GM19468 (cell line): ENCODE measurements around the gene CALML5.

Experiments
- ATAC-seq: cut with Tn5 transposase; IDR thresholded peaks from one replicate; pipeline ENCODE4 v1.9.1; 2021; ENCODE audit warnings: mild to moderate bottlenecking, moderate library complexity, moderate number of reproducible peaks; ENCODE audit not compliant: unreplicated experiment; ENCODE audit errors: extremely low read depth

The CALML5 gene

GRCh38 chr10:5499493-5500140 lies at the start of gene CALML5:
CALML5 (minus strand) TSS chr10:5499570; CDS start chr10:5499438, 132 bp downstream.
- no peak for ATAC-seq

GRCh38 chr10:5547931-5548660 lies 48.7 kb upstream of the CALML5 start:
- ATAC-seq: no peak

- no peak for ATAC-seq
Observed at GRCh38 chr10:5547681-5547930, 48.2 kb upstream of the CALML5 start.

GRCh38 chr10:5546891-5547680 lies 47.7 kb upstream of the CALML5 start:
- no peak for ATAC-seq

GRCh38 chr10:5545778-5546710 lies 46.7 kb upstream of the CALML5 start:
- no peak for ATAC-seq

GRCh38 chr10:5545426-5545777 lies 46.0 kb upstream of the CALML5 start:
- ATAC-seq: no peak

GRCh38 chr10:5545011-5545410 lies 45.6 kb upstream of the CALML5 start:
- no peak for ATAC-seq

- no peak for ATAC-seq
Observed at GRCh38 chr10:5544216-5544805, 44.9 kb upstream of the CALML5 start.

GRCh38 chr10:5543623-5544022 lies 44.3 kb upstream of the CALML5 start:
- no peak for ATAC-seq

GRCh38 chr10:5542100-5542499 lies 42.7 kb upstream of the CALML5 start:
- ATAC-seq: no peak

GRCh38 chr10:5540891-5541290 lies 41.5 kb upstream of the CALML5 start:
- ATAC-seq: no peak

GRCh38 chr10:5540080-5540479 lies 40.7 kb upstream of the CALML5 start:
- no peak for ATAC-seq

- no peak for ATAC-seq
Observed at GRCh38 chr10:5538892-5539651, 39.7 kb upstream of the CALML5 start.

GRCh38 chr10:5538446-5538845 lies 39.1 kb upstream of the CALML5 start:
- no peak for ATAC-seq

GRCh38 chr10:5537684-5538083 lies 38.3 kb upstream of the CALML5 start:
- ATAC-seq: no peak

GRCh38 chr10:5536486-5537081 lies 37.2 kb upstream of the CALML5 start:
- no peak for ATAC-seq

GRCh38 chr10:5534880-5535856 lies 35.8 kb upstream of the CALML5 start:
- no peak for ATAC-seq
